NCI-H1048 (cell line): ENCODE results near the gene CDH11.

Experiments
- DNase-seq: peaks from one replicate; lab custom pipeline; 2025; lab: John Stamatoyannopoulos, UW

CDH11 gene

GRCh38 chr16:65034915-65035314 lies 86.9 kb downstream of the CDH11 start:
- no peak for DNase-seq

- DNase-seq, result no peak
Measured at GRCh38 chr16:65032387-65032786, 89.5 kb downstream of the CDH11 start.

GRCh38 chr16:65024767-65025178 lies 97.1 kb downstream of the CDH11 start:
- DNase-seq, result no peak

- no peak for DNase-seq
Measured at GRCh38 chr16:65023802-65024201, 98.1 kb downstream of the CDH11 start.

- no peak for DNase-seq
Measured at GRCh38 chr16:65021852-65022595, 99.8 kb downstream of the CDH11 start.

GRCh38 chr16:65016754-65017153 lies 105.1 kb downstream of the CDH11 start:
- DNase-seq, result no peak

- DNase-seq, result no peak
Measured at GRCh38 chr16:65015599-65015998, 106.3 kb downstream of the CDH11 start.

GRCh38 chr16:65012357-65012756 lies 109.5 kb downstream of the CDH11 start:
- no peak for DNase-seq

- DNase-seq, result no peak
Measured at GRCh38 chr16:65010125-65010524, 111.7 kb downstream of the CDH11 start.

GRCh38 chr16:65005696-65006095 lies 116.2 kb downstream of the CDH11 start:
- no peak for DNase-seq

- DNase-seq, result no peak
Measured at GRCh38 chr16:65004570-65004969, 117.3 kb downstream of the CDH11 start.

- no peak for DNase-seq
Measured at GRCh38 chr16:65003621-65004020, 118.2 kb downstream of the CDH11 start.

- DNase-seq, result no peak
Measured at GRCh38 chr16:65002265-65002664, 119.6 kb downstream of the CDH11 start.

GRCh38 chr16:65000654-65001053 lies 121.2 kb downstream of the CDH11 start:
- no peak for DNase-seq

- DNase-seq, result no peak
Measured at GRCh38 chr16:64997751-64998150, 124.1 kb downstream of the CDH11 start.

GRCh38 chr16:64997121-64997520 lies 124.7 kb downstream of the CDH11 start:
- no peak for DNase-seq

GRCh38 chr16:64996641-64997040 lies 125.2 kb downstream of the CDH11 start:
- DNase-seq, result no peak

GRCh38 chr16:64993464-64993863 lies 128.4 kb downstream of the CDH11 start:
- no peak for DNase-seq

- DNase-seq, result no peak
Measured at GRCh38 chr16:64991001-64991400, 130.9 kb downstream of the CDH11 start.

- DNase-seq, result no peak
Measured at GRCh38 chr16:64990101-64990500, 131.8 kb downstream of the CDH11 start.

GRCh38 chr16:64989050-64989449 lies 132.8 kb downstream of the CDH11 start:
- DNase-seq, result no peak

GRCh38 chr16:64983963-64984362 lies 137.9 kb downstream of the CDH11 start:
- no peak for DNase-seq

- no peak for DNase-seq
Measured at GRCh38 chr16:64983231-64983630, 138.6 kb downstream of the CDH11 start.

- no peak for DNase-seq
Measured at GRCh38 chr16:64982581-64982980, 139.3 kb downstream of the CDH11 start.
